Glomerular endothelial cell (primary cell): ENCODE results near the gene YARS1. TPM values are rescaled to one million over a fixed set of nuclear protein-coding genes. Genes with fewer than 3 reads are reported as not detected.

Experiments
- DNase-seq: peaks from one replicate; pipeline ENCODE4 v3.0.0-alpha.2; 2011; ENCODE audit warnings: low read depth, low spot score; ENCODE audit errors: extremely low read depth
- total RNA-seq: library from RNA; depleted of rRNA; stranded (reverse); fragments of >200 nt; gene quantifications from 2 replicates; pipeline ENCODE4 v1.2.3, GENCODE V29; 2015

The YARS1 gene
- total RNA-seq, 1 donor from 2014 or later = 74.8 TPM

DNA sequence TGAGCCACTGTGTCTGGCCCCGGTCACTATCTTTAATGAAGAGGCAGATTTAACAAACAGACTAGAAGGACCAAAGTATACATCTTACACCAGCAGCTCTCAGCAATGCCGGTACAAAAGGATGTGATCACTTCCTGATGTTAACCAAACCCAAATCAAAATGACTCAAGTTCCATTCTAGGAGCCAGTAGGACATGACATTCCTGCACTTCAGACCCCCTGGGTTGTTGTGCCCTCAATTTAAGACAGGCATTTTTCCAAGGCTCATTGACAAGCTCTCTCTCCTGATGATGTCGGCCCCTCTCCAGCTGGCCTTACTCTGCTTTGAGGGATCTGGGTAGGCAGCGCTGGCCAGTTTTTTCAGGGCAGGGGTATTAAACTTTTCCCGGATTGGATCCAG is 35.1 kb downstream of the YARS1 start:
- no peak for DNase-seq

DNA sequence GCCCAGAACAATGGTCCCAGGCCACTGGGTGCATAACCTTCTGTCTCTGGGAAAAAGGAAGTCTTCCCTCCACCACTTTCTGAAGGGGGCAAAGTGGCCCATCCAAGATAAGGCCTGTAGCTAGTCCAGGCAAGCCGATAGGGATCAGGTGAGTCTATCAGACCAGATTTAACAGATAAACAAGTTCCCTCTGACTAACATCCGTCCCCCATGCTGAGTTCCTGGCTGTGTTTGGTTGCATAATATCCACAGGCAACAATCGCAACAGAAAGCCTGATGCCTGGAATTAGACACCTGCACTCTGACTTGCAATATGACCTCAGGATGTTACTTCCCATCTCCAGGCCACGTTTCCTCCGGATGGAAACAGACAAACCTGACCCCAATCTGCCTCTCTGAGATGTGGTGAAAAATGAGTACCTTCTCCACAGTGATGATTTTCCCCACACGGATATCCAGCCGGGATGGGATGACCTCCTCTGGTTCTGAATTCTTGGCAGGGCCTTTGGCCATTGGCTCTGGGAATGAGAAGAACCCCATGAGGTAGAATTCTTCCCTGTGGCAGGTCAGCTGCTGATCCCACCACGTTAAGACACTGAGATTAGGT is 36.4 kb downstream of the YARS1 start:
- no peak for DNase-seq

DNA sequence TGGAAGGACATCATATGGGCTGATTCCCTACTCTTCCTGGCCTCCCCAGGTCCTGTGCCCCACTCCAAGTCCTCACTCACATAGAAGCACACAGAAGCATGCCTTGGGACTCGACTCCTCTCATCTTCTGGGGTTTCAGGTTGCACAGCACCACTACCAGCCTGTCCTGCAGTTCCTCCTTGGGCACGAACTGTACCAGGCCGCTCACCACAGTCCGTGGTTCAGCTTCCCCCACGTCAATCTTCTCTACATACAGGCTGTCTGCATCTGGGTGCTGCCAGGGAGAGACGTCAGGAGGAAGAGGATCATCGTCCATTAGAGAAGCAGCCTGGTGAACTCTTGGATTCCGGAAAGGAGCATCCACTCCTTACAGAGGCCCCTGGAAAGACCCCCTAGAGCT is 37.2 kb downstream of the YARS1 start:
- DNase-seq = no peak

DNA sequence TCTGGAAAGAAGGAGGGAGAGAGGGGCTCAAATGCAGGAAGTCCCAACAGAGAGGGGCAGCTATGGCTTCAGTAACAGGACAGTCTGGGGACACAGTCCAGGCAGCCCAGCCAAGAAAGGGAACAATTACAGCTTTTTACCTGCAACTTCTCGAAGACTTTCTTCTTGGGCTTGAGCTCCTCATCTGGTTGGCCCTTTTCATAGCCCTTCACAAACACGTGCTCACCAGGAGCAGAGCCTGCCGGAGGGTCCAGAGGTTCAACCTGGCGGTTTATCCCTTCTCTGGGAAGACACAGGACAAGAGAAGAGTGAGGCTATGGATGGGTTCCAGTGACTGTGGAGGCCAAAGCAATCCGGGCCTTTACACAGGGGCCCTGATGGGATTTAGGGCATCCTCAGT is 37.9 kb downstream of the YARS1 start:
- DNase-seq = no peak

DNA sequence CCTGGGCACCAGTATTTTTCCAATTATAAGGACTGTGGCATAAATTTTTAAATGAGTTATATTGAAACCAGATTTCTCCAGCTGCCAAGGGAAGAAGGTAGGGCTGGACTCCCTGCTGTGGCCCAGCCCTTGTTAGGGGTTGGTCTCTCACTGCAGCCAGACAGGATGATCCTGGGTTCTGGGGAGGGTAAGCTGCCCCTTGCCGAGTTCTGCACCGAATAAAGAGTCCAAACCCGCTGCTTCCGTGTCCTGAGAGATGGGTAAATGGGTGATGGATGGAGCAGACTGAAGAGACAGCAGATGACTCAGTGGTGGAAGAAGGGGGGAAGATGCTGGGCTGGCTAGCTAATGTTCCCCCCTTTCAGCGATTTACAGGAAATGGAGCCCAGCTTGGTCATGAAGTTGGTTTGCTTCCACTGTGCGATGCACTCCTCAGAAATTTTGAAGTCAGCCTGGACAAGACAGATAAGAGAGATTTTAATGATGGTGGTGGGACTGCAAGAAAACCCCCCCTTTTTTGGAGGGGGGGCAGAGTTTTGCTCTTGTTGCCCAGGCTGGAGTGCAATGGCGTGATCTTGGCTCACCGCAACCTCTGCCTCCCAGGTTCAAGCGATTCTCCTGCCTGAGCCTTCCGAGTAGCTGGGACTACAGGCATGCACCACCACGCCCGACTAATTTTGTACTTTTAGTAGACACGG is 41.4 kb downstream of the YARS1 start:
- DNase-seq = no peak

DNA sequence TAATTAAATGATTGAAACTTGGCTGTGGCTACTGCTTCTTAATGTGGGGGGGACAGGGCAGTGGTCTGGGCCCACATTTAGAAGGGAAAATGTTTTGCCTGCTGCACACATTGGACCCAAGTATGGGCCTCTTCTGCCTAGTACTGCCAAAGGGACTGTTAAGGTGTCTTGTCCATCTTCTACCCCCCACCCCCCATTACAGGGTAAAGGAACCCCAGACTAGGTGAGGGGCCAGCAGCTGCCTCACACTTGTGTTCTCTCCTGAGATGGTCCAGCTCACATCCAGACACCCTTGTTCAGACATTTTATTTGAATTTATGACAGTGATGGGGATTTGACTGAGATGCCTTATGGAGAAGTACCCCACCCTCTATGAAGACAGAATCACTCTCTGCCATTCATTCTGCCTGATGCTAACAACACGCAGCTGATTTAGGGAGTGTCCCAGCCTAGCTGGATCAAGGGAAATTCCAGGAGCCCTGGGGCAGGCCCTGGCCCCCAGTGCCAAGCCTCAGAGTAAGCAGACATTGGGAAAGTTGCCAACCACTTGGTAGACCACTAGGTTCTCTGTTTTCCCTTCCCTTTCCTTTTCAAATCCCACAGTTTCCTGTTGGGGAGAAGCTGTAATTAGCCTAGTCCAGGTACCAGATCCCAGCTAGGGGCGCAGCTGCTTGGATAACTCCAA is 42.1 kb downstream of the YARS1 start:
- peak; percentile 23 for DNase-seq

DNA sequence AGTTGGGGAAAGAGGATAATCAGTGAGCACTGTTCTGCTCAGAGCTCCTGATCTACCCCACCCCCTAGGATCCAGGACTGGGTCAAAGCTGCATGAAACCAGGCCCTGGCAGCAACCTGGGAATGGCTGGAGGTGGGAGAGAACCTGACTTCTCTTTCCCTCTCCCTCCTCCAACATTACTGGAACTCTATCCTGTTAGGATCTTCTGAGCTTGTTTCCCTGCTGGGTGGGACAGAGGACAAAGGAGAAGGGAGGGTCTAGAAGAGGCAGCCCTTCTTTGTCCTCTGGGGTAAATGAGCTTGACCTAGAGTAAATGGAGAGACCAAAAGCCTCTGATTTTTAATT is 42.7 kb downstream of the YARS1 start:
- DNase-seq = no peak

DNA sequence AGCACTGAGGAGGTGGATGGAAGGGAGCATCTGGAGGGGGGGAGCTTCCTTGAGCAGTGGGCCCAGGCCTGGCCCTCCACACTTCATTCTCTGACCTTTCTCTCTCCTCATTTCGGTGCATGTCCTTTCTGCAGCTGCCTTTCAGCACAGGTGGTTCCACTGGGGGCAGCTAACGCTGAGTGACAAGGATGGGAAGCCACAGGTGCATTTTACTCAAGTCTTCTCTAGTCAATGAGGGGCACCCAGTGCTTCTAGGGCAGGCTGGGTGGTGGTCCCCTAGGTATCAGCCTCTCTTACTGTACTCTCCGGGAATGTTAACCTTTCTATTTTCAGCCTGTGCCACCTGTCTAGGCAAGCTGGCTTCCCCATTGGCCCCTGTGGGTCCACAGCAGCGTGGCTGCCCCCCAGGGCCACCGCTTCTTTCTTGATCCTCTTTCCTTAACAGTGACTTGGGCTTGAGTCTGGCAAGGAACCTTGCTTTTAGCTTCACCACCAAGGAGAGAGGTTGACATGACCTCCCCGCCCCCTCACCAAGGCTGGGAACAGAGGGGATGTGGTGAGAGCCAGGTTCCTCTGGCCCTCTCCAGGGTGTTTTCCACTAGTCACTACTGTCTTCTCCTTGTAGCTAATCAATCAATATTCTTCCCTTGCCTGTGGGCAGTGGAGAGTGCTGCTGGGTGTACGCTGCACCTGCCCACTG is 43.2 kb downstream of the YARS1 start:
- no peak for DNase-seq

DNA sequence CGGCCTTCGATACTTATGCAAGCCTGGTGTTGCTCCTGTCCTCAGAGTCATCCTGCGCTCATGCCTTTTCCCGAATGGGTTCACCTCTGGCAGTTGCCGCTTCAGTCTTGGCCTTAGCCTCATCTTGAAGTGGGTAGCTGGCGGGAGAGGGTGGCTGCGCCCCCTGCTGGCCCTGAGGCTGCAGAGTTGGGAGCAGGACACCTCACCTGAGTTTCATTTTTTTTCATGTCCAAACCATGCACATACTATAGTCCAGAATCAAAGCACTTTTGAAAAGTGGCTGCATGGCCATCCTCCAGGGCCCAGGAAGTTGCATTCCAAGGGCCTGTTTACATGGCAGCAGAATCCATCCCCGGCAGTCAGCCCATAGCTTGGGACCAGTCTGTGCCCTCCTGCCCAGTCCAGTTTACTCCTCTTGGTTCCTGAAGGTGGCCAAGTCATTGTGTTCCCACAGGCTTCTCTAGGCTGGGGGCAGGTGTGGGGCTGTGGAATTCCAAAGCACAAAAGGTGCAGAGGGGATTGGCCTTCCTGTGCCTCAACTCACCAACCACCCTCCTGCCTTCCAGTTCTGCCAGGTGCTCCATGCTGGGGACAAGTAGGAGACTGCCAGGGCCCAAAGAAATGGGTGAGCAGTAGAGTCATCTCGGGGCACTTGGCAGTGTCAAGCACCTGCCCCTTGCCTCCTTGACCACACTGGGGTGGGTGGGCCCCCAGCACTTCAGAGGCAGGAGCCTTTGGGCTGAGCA is 44.0 kb downstream of the YARS1 start:
- peak; percentile 44 for DNase-seq

DNA sequence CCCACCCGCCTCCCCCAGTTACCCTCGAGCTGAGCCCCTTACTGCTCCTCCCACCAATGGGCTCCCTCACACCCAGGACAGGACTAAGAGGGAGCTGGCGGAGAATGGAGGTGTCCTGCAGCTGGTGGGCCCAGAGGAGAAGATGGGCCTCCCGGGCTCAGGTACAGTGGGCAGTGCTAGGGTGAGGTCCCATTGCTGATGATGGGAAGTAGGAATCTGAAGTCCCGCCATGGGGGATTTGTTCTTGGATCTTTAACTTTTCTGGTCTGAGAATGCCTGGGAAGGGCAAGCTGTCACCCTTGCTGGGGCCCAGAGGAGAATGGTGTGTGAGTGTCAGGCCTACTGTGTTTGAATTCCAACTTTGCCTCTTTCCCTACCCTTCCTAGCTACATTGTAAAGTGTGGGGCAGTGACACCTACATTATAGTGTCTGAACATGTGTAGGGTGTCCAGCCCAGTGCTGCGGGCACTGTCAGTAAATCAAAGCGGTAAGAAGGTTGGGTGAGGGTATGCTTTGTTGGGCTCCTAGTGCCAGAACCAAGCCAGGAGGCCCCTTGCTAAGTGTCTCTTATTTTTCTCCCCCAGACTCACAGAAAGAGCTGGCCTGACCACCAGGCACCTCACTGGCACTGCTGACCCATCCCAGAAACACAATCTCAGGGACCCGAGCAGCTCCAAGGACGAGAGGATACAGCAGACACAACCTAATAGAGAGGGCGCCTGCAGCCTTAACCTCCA is 44.7 kb downstream of the YARS1 start:
- no peak for DNase-seq

DNA sequence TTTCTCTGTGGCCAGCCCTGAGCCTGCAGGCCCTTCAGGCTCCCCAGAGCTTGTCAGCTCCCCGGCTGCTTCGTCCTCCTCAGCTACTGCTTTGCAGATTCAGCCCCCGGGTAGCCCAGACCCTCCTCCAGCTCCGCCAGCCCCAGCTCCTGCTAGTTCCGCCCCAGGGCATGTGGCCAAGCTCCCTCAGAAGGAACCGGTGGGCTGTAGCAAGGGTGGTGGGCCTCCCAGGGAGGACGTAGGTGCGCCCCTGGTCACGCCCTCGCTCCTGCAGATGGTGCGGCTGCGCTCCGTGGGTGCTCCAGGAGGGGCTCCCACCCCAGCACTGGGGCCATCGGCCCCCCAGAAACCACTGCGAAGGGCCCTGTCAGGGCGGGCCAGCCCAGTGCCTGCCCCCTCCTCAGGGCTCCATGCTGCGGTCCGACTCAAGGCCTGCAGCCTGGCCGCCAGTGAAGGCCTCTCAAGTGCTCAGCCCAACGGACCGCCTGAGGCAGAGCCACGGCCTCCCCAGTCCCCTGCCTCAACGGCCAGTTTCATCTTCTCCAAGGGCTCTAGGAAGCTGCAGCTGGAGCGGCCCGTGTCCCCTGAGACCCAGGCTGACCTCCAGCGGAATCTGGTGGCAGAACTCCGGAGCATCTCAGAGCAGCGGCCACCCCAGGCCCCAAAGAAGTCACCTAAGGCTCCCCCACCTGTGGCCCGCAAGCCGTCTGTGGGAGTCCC is 45.4 kb downstream of the YARS1 start:
- DNase-seq = no peak

DNA sequence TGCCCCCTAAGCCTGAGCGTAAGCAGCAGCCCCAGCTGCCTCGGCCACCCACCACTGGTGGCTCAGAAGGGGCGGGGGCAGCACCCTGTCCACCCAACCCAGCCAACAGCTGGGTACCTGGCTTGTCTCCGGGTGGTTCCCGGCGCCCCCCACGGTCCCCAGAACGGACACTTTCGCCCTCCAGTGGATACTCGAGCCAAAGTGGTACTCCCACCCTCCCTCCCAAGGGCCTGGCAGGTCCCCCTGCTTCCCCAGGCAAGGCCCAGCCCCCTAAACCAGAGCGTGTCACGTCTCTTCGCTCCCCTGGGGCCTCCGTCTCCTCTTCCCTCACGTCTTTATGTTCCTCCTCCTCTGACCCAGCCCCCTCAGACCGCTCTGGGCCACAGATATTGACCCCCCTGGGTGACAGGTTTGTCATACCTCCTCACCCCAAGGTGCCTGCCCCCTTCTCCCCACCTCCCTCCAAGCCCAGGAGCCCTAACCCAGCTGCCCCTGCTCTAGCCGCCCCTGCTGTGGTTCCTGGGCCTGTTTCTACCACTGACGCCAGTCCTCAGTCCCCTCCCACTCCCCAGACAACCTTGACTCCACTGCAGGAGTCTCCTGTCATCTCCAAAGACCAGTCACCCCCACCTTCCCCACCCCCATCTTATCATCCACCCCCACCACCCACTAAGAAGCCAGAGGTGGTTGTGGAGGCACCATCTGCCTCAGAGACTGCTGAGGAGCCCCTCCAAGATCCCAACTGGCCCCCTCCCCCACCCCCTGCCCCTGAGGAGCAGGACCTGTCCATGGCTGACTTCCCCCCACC is 46.2 kb downstream of the YARS1 start:
- DNase-seq = no peak

DNA sequence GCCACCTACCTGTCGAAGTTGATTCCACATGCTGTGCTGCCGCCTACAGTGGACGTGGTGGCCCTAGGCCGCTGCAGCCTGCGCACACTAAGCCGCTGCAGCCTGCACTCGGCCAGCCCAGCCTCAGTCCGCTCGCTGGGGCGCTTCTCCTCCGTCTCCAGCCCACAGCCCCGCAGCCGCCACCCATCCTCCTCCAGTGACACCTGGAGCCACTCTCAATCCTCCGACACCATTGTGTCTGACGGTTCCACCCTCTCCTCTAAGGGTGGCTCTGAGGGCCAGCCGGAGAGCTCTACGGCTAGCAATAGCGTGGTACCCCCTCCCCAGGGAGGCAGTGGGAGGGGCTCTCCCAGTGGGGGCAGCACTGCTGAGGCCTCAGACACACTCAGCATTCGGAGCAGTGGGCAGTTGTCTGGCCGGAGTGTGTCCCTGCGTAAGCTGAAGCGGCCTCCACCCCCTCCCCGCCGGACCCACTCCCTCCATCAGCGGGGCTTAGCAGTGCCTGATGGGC is 46.9 kb downstream of the YARS1 start:
- DNase-seq = no peak

DNA sequence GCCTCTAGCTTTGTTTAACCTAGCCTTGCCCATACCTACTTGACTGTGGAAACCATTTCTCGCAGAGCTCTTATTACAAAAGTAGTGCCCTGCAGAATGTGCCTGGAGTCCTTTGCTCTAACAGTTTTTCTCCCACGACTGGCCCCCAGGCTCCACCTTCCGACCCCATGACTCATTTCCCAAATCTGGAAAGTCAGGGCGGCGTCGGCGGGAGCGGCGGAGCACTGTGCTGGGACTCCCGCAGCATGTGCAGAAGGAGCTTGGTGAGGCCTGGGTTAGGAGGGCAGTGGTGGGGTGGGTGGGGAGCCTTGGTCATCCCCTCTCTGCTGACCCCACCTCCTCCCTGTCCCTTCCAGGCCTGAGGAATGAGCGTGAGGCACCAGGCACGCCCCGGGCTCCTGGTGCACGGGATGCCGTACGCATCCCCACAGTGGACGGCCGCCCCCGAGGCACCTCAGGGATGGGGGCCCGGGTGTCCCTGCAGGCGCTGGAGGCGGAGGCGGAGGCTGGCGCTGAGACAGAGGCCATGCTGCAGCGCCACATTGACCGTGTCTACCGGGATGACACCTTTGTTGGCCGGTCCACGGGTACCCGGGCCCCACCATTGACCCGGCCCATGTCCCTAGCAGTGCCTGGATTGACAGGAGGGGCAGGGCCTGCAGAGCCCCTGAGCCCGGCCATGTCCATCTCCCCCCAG is 47.5 kb downstream of the YARS1 start:
- DNase-seq = no peak

DNA sequence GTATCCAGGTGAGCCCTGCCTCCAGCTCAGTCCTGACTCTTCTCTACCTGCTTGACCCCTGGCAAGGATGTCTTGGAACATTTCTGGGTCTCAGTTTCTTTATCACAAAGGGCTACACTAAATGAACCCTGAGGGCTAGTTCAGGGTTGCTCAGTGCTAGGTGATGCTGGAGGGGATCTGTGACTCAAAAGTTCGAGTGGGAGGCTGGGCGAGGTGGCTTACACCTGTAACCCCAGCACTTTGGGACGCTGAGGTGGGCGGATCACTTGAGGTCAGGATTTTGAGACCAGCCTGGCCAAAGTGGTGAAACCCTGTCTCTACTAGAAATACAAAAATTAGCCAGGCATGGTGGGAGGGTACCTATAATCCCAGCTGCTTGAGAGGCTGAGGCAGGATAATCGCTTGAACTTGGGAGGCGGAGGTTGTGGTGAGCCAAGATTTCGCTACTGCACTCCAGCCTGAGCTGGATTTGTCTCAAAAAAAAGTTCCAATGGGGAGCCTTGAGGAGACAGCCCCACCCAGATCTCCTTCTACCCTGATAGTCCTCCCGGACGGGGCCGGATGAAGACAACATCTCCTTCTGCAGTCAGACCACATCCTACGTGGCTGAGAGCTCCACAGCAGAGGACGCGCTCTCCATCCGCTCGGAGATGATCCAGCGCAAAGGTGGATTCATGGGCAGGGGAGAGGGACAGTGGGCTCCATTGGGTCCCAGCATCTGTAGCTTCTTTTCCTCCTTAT is 48.9 kb downstream of the YARS1 start:
- DNase-seq = no peak

DNA sequence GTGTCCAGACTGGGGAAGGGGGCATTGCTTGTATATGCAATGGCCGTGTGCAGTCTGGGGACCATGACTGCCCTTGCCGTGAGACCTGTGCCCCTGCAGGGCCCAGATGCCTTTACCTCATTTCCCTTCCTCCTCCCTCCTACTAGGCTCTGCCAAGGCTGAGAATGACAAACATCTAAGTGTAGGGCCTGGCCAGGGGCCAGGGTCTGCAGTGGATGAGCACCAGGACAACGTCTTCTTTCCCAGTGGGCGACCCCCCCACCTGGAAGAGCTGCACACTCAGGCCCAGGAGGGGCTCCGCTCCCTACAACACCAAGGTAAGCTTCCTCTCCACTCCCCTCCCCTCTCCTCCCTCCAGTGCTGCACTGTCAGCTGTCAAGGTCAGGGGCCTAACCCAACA is 49.5 kb downstream of the YARS1 start:
- no peak for DNase-seq

DNA sequence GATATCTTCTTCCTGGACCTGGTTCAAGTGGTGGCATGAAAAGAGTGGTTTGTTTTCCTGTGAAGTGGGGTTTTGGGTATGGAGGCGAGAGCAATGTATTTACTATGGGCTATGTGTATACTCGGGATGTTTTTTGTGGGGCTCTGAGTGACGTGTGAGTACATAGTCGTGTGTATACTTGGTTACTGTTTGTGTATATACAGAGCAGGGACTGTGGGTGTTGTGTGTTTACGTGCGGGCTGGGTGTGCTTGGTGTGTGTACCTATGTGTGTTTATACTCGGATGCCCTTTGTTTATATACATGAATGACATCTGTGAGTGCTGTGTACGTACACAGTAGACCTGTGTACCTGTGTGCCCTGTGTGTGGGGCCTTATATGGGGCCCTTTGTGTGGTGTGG is 50.0 kb downstream of the YARS1 start:
- DNase-seq = no peak
